Kidney capillary endothelial cell (primary cell): ENCODE measurements around the gene ACOXL.
A peak's percentile ranks its signal among the peaks of the same experiment; 100 is the strongest.

Experiments used
- DNase-seq: peaks from one replicate; pipeline ENCODE4 v3.0.0-alpha.2; 2018; ENCODE audit warnings: low spot score

The ACOXL gene

GRCh38 chr2:110755491-110756078 lies 23.2 kb downstream of the ACOXL start:
- DNase-seq: peak; percentile 32

- no peak for DNase-seq
These were observed 27.0 kb downstream of the ACOXL start for GRCh38 chr2:110759411-110759810.

- no peak for DNase-seq
These were observed 32.6 kb downstream of the ACOXL start for GRCh38 chr2:110764931-110765330.

- no peak for DNase-seq
These were observed 33.9 kb downstream of the ACOXL start for GRCh38 chr2:110766291-110766690.

DNA sequence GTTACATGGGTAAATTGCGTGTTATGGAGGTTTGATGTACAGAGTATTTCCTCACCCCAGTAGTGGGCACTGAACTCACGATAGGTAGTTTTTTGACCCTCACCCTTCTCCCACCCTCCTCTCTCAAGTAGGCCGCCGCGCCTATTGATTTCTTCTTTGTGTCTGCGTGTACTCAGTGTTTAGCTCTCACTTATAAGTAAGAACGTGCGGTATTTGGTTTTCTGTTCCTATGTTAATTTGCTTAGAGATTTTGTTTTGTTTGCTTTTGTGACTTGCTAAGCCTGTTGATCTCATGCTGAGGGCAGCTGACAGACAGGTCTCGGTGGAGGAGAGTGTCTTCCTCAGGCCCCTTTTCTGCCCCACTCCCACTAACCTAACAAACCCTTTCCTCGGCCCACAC lies 36.2 kb downstream of the ACOXL start:
- no peak for DNase-seq

- DNase-seq: no peak
These were observed 38.1 kb downstream of the ACOXL start for GRCh38 chr2:110770404-110770958.

GRCh38 chr2:110770959-110771431 lies 38.6 kb downstream of the ACOXL start:
- peak; percentile 0 for DNase-seq

- DNase-seq: no peak
These were observed 39.4 kb downstream of the ACOXL start for GRCh38 chr2:110771547-110772382.

DNA sequence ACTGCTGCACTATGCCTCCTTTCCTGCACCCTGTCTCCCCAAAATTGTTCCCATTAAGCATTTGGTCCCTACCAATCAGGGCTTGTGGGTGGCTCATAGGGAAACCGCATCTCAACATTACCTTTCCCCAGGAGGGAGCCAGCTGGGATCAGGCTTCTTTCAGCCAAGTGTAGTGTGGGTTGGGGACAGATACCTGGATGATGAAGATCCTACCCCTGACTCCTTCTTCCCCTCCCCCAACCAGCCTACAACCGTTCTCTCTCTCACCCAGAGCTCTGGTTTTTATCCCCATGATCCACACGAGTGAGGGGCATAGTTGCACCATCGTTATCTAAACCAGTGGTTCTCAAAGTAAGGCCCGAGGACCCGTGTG lies 40.0 kb downstream of the ACOXL start:
- no peak for DNase-seq

DNA sequence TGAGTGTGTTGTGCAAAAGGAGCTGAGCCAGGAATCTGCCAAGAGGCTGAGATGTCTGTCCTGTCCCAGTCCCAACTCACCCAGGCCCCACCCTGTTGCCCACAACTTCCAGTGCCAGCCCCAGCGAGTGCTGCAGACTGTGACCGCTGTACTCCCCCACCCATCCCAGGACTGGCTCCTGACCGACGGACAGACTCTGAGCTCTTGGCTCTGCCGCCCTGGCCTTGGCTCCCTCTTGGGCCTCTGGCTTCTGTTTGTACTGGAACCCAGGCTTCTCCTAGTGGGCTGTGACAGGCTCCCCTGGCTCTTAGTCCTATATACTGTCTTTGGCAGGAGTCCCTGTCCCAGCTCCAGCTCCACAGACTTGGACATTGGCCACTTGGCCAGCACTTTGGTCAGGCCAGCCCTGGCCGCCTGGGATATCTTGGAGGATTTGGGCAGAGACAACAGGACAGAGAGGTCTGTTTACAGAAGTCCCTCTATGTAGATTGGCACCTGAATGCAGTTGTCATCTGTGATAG lies 41.1 kb downstream of the ACOXL start:
- DNase-seq: no peak

GRCh38 chr2:110774701-110775100 lies 42.3 kb downstream of the ACOXL start:
- DNase-seq: no peak

- no peak for DNase-seq
These were observed 45.3 kb downstream of the ACOXL start for GRCh38 chr2:110777531-110778311.

DNA sequence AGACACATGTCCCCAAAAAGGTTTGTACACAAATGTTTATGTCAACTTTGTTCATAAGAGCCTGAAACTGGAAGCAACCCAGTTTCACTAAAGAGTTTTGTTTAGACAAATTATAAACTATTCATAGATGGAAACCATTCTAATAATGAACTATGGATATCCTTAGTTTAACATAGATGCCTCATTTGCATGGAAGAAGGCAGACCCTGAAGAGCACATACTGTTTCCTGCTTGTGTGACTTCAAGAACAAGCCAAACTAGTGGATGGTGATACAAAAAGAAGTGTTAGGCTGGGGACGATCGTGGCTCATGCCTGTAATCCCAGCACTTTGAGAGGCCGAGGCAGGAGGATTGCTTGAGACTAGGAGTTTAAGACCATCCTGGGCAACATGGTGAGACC lies 48.1 kb downstream of the ACOXL start:
- DNase-seq: no peak

DNA sequence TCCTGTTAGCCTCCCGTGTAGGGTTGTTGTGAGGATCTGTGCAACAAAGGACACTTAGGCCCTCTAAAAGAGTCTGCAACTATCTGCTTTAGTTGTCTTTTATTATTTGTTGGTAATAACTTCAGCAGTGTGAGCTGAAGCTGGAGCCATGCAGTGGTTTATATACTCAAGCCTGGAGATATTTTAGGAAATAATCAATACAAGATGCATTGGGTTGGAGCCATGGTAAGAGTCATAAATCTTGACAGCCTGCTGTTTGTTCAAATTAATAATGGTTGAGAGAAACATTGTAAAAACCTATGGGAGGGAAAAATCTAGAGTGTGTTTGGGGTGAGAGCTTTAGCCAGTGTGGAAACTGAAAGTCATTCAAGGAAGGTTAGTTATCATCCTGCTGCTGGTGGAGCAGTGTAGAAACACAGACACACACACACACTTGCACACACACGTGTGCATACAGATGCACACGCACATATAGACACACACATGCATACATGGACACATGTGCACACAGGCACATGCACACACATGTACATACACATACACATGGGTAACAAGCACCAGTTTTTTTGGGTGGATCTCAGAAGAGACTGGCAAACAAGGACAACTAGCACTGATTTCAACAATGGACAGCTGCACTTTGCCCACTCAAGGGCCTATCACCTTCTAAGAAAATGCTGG lies 51.0 kb downstream of the ACOXL start:
- no peak for DNase-seq

- no peak for DNase-seq
These were observed 51.8 kb downstream of the ACOXL start for GRCh38 chr2:110784047-110784631.

GRCh38 chr2:110785439-110785838 lies 53.1 kb downstream of the ACOXL start:
- DNase-seq: no peak

GRCh38 chr2:110788976-110789375 lies 56.6 kb downstream of the ACOXL start:
- no peak for DNase-seq

DNA sequence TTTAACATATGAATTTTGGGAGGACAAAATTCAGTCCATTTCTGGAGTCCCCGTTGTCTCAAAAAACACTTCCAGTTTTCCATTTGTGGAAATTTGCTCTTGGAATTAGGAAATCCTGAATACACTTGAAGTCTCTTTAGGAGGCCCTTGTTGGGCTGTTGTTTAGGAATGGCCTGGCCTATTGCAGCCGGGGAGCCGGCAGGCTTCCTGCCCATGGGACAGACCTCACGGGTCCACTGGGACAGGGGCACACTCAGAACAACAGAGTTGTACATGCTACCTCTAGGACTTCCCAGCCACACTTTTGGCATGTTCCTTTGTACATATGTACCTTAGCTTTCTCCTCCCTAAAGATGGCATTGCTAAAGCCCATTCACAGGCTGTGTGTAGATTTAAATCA lies 57.3 kb downstream of the ACOXL start:
- DNase-seq: no peak

GRCh38 chr2:110790907-110791306 lies 58.5 kb downstream of the ACOXL start:
- no peak for DNase-seq

GRCh38 chr2:110791435-110791834 lies 59.1 kb downstream of the ACOXL start:
- DNase-seq: no peak

DNA sequence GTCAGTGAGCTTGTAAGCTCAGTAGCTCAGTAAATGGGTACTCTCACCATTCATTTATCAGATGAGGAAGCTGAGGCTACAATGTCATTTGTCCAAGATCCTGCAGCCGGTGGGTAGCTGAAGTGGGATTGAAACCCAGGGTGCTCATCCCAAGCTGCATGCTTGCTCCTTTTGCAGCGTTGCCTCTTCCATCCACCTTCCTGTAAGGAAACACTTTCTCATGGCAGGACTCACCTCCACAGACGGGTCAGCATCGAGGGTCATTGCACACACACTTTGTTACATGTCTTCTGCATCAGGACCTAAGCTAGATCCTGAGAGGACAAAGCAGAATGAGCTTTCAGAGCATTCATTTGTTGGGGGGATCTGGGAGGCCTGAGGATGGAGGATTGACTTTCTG lies 60.7 kb downstream of the ACOXL start:
- no peak for DNase-seq
